Measurements from ENCODE around the gene ASS1. TPM values are rescaled to one million over a fixed set of nuclear protein-coding genes. Genes with fewer than 3 reads are reported as not detected.

Gene ASS1
- total and polyA plus RNA-seq, 2 of the 13 experiments (the other 11 are each of a cell fraction or from before 2014, with no cell fraction given), result 77.6 to 122 TPM

DNA sequence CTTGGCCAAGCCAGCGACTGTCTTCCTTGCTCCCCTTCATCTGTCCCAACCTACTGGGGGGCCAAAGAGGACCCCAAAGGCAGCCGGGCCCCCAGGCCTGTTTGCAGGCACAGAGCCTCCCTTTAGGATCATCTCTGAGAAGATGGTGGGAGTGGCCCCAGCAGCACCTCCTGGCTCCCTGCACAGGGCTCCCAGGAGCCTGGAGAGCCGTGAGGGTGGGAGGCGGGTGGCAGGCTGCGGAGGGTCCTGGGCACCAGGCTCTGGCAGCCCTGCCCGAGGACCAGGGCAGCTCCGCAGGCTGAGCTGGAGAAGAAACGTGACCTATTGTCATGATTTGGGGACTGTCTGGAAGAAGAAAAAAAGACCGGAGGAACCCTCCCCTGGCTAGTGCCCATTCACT lies 33.4 kb downstream of the ASS1 start:
- Histone ChIP-seq H3K9me3 (ENCODE audit: low read length) (no peaks in the 10 kb centered on the region), H3K79me2 (ENCODE audit: insufficient read depth, low read length) (no peaks in the 10 kb centered on the region), H3K36me3 (replicated peaks in 1 of 2; ENCODE audit: control insufficient read depth in 1 of 2, insufficient read depth in 2 of 2, low read length in 2 of 2) (no peaks in the 10 kb centered on the region), H3K4me2 (ENCODE audit: low read depth, low read length) (no peak overlapping the region), H3K4me1 (ENCODE audit: insufficient read depth, low read length) (no peaks in the 10 kb centered on the region), H2AFZ (ENCODE audit: low read length) (no peak overlapping the region), H3K27ac (ENCODE audit: extremely low read length, insufficient read depth, low read length) (no peak overlapping the region), H3K4me3 (replicated peaks in 1 of 3; ENCODE audit: insufficient read depth in 1 of 3, low read depth in 2 of 3, low read length in 3 of 3) (no peak overlapping the region), H3K9ac (ENCODE audit: insufficient read depth, low read depth, low read length) (no peak overlapping the region), H4K20me1 (ENCODE audit: insufficient read depth, low read length) (no peaks in the 10 kb centered on the region), H3K27me3 (ENCODE audit: control insufficient read depth in 1 of 2, insufficient read depth in 2 of 2, low read length in 2 of 2) (no peaks in the 10 kb centered on the region)
- TF ChIP-seq, protein P1, sequence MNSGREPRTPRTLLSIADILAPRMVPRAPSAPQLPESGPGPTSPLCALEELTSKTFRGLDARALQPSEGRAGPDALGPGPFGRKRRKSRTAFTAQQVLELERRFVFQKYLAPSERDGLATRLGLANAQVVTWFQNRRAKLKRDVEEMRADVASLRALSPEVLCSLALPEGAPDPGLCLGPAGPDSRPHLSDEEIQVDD (CRISPR knock-in tag; IDR thresholded peaks at IDR 0.05; ENCODE audit: borderline replicate concordance), result no peak
- TF ChIP-seq SAP130 (CRISPR knock-in tag; IDR thresholded peaks at IDR 0.05; ENCODE audit: low read depth), result no peak
- TF ChIP-seq NCOR1 (IDR thresholded peaks at IDR 0.05; ENCODE audit: borderline replicate concordance, low read length), result no peak
- TF ChIP-seq KDM5A (IDR thresholded peaks at IDR 0.05; ENCODE audit: borderline replicate concordance, low read length), result no peak
- no peak for TF ChIP-seq RCOR2 (CRISPR knock-in tag; IDR thresholded peaks at IDR 0.05)
- no peak for TF ChIP-seq CBX1 (IDR thresholded peaks at IDR 0.05; ENCODE audit: low read depth)
- no peak for TF ChIP-seq ZFX (CRISPR knock-in tag; IDR thresholded peaks at IDR 0.05; ENCODE audit: low read depth)
- TF ChIP-seq CEBPB (IDR thresholded peaks at IDR 0.05; ENCODE audit: borderline replicate concordance, low read depth, low read length), result no peak
- TF ChIP-seq EEA1 (CRISPR knock-in tag; IDR thresholded peaks at IDR 0.05; ENCODE audit: borderline replicate concordance), result no peak
- no peak for TF ChIP-seq ZFP62 (CRISPR knock-in tag; IDR thresholded peaks at IDR 0.05)
- TF ChIP-seq POGZ (CRISPR knock-in tag; IDR thresholded peaks at IDR 0.05), result no peak
- no peak for TF ChIP-seq ZNF557 (CRISPR knock-in tag; IDR thresholded peaks at IDR 0.05)
- no peak for TF ChIP-seq ZNF543 (CRISPR knock-in tag; IDR thresholded peaks at IDR 0.05)
- TF ChIP-seq PAWR (CRISPR knock-in tag; IDR thresholded peaks at IDR 0.05; ENCODE audit: borderline replicate concordance), result no peak
- no peak for TF ChIP-seq ZNF737 (CRISPR knock-in tag; IDR thresholded peaks at IDR 0.05; ENCODE audit: borderline replicate concordance)
- no peak for TF ChIP-seq ZNF460 (CRISPR knock-in tag; IDR thresholded peaks at IDR 0.05; ENCODE audit: borderline replicate concordance)
- FAIRE-seq, result no peak
- in situ Hi-C loops (cut with HindIII; ENCODE audit: extremely low pct_ligation_motif_present, low pct_unique_long_range_greater_than_20kb) (no loop called here), intact Hi-C loops (cut with micrococcal nuclease; ENCODE audit: unreplicated experiment) (no loop called here)
- DNase-seq (ENCODE audit: low spot score), result no peak
- ATAC-seq, result no peak
- ChIA-PET POLR2A (no interaction called here), CTCF (ENCODE audit: low intra/inter-chr PET ratio, low total read pairs) (no interaction called here)
- BruUV-seq (replicated peaks), result no TSS peak
- 94% methylated on average over 9 of the region's 9 CpGs for WGBS (ENCODE audit: low lambda C conversion rate)

All from HepG2 (cell line).